Activated naive CD4-positive, alpha-beta T cell treated with anti-CD3 and anti-CD28 coated beads for 36 hours (primary cell): ENCODE data around the gene PIK3C2G. TPM values are rescaled to one million over a fixed set of nuclear protein-coding genes. Genes with fewer than 3 reads are reported as not detected.

ENCODE experiments used
- CTCF ChIA-PET: fragments of 350-600 bp; sonication (Branson Sonifier 250); formaldehyde crosslinking; loops from one replicate; lab custom pipeline; 2021; ENCODE audit warnings: antibody characterized with exemption; lab: Charles Lee
- DNase-seq: peaks from one replicate; pipeline ENCODE4 v3.0.0-alpha.2; 2020
- H3K27ac Mint-ChIP-seq: one replicate; pipeline ENCODE4 v1.8.0; 2021; ENCODE audit warnings: mild to moderate bottlenecking, mixed read lengths
- H3K27me3 Mint-ChIP-seq: one replicate; pipeline ENCODE4 v1.8.0; 2021; ENCODE audit warnings: low read depth, mixed read lengths
- H3K36me3 Mint-ChIP-seq: one replicate; pipeline ENCODE4 v1.8.0; 2021; ENCODE audit warnings: low read depth, mixed read lengths
- H3K4me1 Mint-ChIP-seq: one replicate; pipeline ENCODE4 v1.8.0; 2021; ENCODE audit warnings: low read depth, mixed read lengths
- H3K4me3 Mint-ChIP-seq: one replicate; pipeline ENCODE4 v1.8.0; 2021; ENCODE audit warnings: mild to moderate bottlenecking, moderate library complexity, mixed read lengths
- H3K9me3 Mint-ChIP-seq: one replicate; pipeline ENCODE4 v1.8.0; 2021; ENCODE audit warnings: mixed read lengths
- intact Hi-C: fragments of 100-400 bp; cut with micrococcal nuclease; formaldehyde crosslinking; loops from one replicate; pipeline ENCODE4 v1.15.1; 2023
- total RNA-seq, 2 experiments: library from RNA; stranded (reverse); gene quantifications; one replicate each; pipeline ENCODE4 v1.2.3, GENCODE V29; 2021

Gene PIK3C2G
- total RNA-seq, 2 experiments from 2014 or later: not detected

DNA sequence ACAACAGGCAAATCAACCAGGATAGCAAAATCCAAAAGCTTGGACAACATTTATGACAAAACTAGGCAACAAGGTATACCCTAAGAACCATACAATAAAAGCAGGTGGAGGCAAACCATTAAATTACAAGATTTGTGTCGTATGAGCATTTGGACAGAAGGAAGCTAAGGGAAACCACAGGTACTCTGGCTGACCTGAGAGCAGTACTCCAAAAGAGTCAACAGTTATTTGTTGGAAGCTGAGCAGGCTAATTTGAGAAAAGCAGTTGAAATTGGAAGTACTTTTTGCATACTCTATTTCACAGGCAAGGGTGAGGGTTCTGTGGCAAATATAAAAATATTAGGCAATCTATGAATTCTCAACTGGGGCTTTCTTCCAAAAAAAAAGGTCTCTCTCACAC, 297.9 kb downstream of the PIK3C2G start:
- Mint-ChIP-seq H3K4me1 (no peaks in the 10 kb centered on the region), H3K4me3 (no peak overlapping the region), H3K36me3 (no peaks in the 10 kb centered on the region), H3K27me3 (no peaks in the 10 kb centered on the region), H3K27ac (no peak overlapping the region), H3K9me3 (no peaks in the 10 kb centered on the region)
- CTCF ChIA-PET: no interaction called here
- no peak for DNase-seq
- intact Hi-C loops: no loop called here

DNA sequence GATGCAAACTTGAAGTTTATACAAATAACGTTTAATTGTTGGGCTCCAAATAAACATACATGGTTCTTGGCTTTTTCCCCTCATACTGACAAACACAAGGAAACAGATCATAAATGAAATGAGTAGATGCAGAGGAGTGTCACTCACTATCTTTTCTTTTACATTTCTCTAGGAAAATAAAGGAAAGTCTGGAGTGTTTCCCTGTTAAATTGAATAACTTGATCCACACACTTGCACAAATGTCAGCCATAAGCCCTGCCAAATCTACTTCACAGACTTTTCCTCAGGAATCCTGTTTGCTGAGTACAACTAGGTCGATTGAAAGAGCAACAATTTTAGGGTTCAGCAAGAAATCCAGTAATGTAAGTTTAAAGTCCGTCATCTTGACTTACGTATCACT, 301.2 kb downstream of the PIK3C2G start:
- no peak overlapping the region for H3K27ac Mint-ChIP-seq
- H3K4me1 Mint-ChIP-seq: no peaks in the 10 kb centered on the region
- no peak for DNase-seq
- H3K36me3 Mint-ChIP-seq: no peaks in the 10 kb centered on the region
- CTCF ChIA-PET: no interaction called here
- H3K27me3 Mint-ChIP-seq: no peaks in the 10 kb centered on the region
- intact Hi-C loops: no loop called here
- H3K4me3 Mint-ChIP-seq: no peak overlapping the region
- no peaks in the 10 kb centered on the region for H3K9me3 Mint-ChIP-seq

DNA sequence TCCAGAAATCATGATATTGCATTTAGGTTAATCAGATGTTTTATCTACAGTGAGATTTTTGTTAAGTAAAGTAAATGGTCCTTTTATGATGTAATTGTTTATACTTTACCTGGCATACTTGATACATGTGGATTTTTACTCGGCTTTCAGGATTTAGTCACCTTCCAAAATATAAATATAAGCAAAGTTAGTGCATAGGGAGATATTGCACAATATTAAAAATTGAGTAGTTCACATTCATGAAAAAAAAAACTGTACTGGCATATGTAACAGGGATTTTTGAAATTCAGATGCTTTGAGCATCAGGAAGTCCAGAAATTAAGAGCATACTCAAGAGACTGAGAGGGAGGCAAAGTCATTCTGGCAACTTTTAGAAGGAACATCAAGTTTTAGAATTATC, 303.0 kb downstream of the PIK3C2G start:
- H3K4me1 Mint-ChIP-seq: no peaks in the 10 kb centered on the region
- CTCF ChIA-PET: no interaction called here
- intact Hi-C loops: no loop called here
- peaks cover 2% of the 10 kb centered on the region for H3K9me3 Mint-ChIP-seq
- H3K27ac Mint-ChIP-seq: no peak overlapping the region
- no peak for DNase-seq
- no peaks in the 10 kb centered on the region for H3K27me3 Mint-ChIP-seq
- H3K4me3 Mint-ChIP-seq: no peak overlapping the region
- no peaks in the 10 kb centered on the region for H3K36me3 Mint-ChIP-seq

DNA sequence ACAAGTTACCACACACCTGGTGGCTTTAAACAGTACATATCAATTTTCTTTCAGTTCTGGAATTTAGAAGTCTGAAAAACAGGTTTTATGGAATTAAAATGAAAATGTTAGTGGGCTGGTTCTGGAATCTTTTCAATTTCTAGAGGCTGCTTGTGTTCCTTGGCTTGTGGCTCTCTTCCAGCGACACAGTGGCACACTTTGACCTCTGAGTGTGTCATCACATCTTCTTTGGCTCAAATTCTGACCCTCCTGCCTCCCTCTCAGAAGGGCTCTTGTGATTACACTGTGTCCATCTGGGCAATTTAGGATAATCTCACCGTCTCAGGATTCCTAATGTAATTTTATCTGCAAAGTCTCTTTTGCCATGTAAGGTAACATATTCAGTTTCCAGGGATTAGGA, 306.5 kb downstream of the PIK3C2G start:
- peaks cover 2% of the 10 kb centered on the region for H3K9me3 Mint-ChIP-seq
- no peaks in the 10 kb centered on the region for H3K27me3 Mint-ChIP-seq
- H3K27ac Mint-ChIP-seq: no peak overlapping the region
- no peak for DNase-seq
- no peaks in the 10 kb centered on the region for H3K36me3 Mint-ChIP-seq
- no peak overlapping the region for H3K4me3 Mint-ChIP-seq
- intact Hi-C loops: no loop called here
- CTCF ChIA-PET: no interaction called here
- no peaks in the 10 kb centered on the region for H3K4me1 Mint-ChIP-seq

DNA sequence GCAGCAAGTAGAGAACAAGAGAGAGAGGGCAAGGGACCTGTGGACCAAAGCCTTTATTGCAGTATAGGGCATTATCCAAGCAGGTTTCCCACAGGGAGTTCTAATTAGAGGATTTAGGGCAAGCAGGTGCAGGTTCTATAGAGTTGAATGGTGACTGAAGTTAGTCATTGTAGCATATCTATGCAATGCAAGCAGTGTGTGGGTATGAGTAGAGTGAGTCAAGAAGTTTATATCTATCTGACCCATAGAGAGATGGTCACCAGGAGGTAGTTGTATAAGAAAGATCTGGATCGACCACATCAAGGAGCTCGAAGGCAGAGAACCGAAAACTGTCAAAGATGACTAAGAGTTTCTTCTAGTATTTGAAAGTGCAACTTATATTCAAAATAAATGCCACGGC, 309.2 kb downstream of the PIK3C2G start:
- Mint-ChIP-seq H3K36me3 (no peaks in the 10 kb centered on the region), H3K4me1 (no peaks in the 10 kb centered on the region), H3K9me3 (peaks cover 2% of the 10 kb centered on the region), H3K27ac (no peak overlapping the region), H3K27me3 (no peaks in the 10 kb centered on the region), H3K4me3 (no peak overlapping the region)
- no peak for DNase-seq
- intact Hi-C loops: no loop called here
- CTCF ChIA-PET: no interaction called here

DNA sequence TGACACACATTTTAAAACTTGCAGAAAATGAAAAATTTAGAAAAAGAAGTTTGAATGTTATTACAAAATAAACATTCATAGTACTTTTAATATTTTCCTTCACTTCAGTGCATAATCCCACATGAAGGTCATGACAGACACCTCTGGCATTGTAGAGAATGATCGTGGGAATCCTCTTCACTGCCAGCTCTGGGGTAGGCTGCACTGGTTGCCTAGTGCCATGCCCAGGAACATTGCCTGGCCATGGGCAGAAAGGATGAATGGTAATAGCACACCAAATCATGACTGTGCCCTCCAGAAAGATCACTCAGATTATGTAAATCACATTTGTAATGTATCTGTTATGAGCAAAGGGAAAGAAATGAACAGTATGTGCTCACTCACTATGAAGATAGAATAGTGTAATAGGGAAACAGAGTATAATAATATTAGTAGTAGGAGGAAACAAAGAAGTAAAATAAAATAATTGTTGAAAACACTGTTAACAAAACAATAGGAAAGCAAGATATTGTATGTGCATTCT, 314.8 kb downstream of the PIK3C2G start:
- intact Hi-C loops: no loop called here
- Mint-ChIP-seq H3K36me3 (no peaks in the 10 kb centered on the region), H3K4me3 (no peak overlapping the region), H3K27ac (no peak overlapping the region), H3K4me1 (no peaks in the 10 kb centered on the region), H3K27me3 (no peaks in the 10 kb centered on the region), H3K9me3 (no peaks in the 10 kb centered on the region)
- no peak for DNase-seq
- CTCF ChIA-PET: no interaction called here

DNA sequence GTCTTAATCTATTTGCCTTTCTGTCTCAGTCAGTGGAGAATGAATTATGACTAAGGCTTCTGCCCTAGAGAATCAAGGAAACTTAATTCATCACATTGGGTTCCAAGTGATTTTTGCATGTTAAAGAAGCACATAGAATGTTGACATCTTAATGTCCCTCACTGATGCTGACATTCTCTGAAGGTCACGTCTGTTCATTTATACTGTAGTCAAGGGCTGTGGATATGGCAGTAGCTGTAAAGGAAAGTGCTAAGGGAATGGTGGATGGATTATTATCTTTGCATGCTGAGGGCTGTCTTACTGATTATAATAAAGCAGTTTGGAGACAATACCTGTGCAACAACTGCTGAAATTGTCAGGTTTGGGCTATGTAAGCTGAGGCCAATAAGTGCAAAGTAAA, 315.3 kb downstream of the PIK3C2G start:
- CTCF ChIA-PET: no interaction called here
- Mint-ChIP-seq H3K27me3 (no peaks in the 10 kb centered on the region), H3K4me1 (no peaks in the 10 kb centered on the region), H3K27ac (no peak overlapping the region), H3K36me3 (no peaks in the 10 kb centered on the region), H3K4me3 (no peak overlapping the region), H3K9me3 (no peaks in the 10 kb centered on the region)
- no peak for DNase-seq
- intact Hi-C loops: no loop called here

DNA sequence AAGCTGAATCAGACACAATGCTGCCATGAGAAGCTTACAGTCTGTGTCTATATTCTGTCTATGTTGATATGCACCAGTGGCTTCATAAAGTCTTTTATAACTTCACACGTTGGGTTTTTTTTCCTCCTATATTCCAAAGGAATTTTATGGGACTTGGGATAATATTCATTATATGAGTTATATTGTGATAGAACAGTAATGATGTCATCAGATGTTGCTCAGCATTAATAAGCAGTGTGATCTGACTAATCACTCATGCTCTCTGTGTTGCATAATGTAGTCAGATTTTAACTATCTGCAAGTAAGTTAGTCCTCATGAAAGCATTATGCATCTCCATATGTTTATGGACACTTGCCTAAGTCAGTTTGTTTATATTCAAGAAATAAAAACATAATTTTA, 316.9 kb downstream of the PIK3C2G start:
- Mint-ChIP-seq H3K4me1 (no peaks in the 10 kb centered on the region), H3K27ac (no peak overlapping the region), H3K36me3 (no peaks in the 10 kb centered on the region), H3K9me3 (peaks cover 1% of the 10 kb centered on the region), H3K4me3 (no peak overlapping the region), H3K27me3 (no peaks in the 10 kb centered on the region)
- no peak for DNase-seq
- intact Hi-C loops: no loop called here
- CTCF ChIA-PET: no interaction called here

DNA sequence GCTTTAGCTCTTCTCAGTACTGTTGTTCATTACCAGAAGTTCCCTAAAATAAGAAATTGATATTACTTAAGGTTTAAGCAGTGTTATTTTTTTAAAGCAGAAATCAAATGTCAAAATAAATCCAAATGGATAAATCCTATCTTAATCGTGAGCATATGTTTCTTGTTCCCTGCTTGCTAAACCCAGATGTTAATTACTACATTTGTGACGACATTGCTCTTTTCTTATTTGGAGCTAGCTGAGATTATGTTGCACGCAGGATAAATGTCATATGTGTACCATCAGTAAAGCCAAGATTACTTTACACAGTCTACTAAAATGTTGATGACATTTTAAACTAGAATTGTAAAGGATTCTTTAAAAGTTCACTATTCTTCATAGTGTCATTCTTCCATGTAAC, 319.0 kb downstream of the PIK3C2G start:
- CTCF ChIA-PET: no interaction called here
- Mint-ChIP-seq H3K27ac (no peak overlapping the region), H3K4me3 (no peak overlapping the region), H3K36me3 (no peaks in the 10 kb centered on the region), H3K4me1 (no peaks in the 10 kb centered on the region), H3K9me3 (peaks cover 3% of the 10 kb centered on the region), H3K27me3 (no peaks in the 10 kb centered on the region)
- no peak for DNase-seq
- intact Hi-C loops: no loop called here

DNA sequence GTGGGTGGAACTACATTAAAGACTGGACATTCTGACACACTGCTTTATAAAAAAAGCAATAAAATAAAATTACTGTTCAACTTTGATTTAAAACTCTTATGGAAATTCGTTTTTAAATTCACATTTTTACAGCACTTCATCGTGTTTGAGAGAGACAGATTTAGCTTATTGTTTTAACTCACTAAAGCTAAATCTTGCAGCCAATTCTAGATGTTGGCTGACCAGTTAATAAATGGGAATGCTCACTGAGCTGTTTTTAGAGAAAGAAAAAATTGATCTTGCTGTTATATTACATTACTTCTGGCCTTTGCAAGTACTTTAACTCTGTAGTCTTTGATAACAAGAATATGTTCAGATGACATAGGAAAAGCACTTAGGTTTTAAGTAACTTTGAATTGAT, 319.4 kb downstream of the PIK3C2G start:
- H3K27ac Mint-ChIP-seq: no peak overlapping the region
- DNase-seq: no peak
- no peaks in the 10 kb centered on the region for H3K36me3 Mint-ChIP-seq
- no peak overlapping the region for H3K4me3 Mint-ChIP-seq
- H3K4me1 Mint-ChIP-seq: no peaks in the 10 kb centered on the region
- CTCF ChIA-PET: no interaction called here
- H3K27me3 Mint-ChIP-seq: no peaks in the 10 kb centered on the region
- peaks cover 5% of the 10 kb centered on the region for H3K9me3 Mint-ChIP-seq
- intact Hi-C loops: no loop called here

DNA sequence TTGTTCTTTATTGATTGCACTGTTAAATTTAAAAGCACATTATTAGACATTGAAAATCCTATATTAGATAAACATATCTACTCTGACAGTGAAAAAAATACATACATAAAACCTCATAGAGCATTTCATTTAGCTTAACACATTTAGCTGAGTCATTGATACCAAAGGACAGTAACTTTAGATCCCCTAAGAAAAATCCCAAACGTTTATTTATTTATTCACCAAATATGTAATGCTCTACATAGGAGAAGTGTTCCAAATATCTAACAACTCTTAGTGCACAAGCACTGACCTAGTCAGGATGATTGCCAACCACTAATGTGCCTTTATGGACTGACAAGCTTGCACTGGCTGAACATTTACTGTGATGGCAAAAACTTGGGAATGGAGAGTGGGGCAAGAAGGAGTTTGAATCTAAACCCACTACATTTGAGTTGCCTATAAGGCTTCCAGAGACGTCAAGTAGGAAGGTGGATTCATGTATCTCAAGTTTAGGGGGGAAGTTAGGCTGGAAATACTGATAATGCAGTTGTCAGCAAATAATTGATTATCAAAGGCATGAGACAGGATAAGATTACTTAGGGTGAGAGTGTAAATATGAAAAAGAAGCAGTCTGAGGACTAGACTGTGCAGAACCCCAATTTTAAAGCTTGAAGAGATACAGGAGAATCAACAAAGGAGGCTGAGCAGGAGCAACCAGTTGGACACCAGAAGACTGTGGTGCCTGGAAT, 320.1 kb downstream of the PIK3C2G start:
- no peak for DNase-seq
- Mint-ChIP-seq H3K36me3 (no peaks in the 10 kb centered on the region), H3K4me1 (no peaks in the 10 kb centered on the region), H3K27ac (no peak overlapping the region), H3K4me3 (no peak overlapping the region), H3K27me3 (no peaks in the 10 kb centered on the region), H3K9me3 (peaks cover 6% of the 10 kb centered on the region)
- intact Hi-C loops: no loop called here
- CTCF ChIA-PET: no interaction called here

DNA sequence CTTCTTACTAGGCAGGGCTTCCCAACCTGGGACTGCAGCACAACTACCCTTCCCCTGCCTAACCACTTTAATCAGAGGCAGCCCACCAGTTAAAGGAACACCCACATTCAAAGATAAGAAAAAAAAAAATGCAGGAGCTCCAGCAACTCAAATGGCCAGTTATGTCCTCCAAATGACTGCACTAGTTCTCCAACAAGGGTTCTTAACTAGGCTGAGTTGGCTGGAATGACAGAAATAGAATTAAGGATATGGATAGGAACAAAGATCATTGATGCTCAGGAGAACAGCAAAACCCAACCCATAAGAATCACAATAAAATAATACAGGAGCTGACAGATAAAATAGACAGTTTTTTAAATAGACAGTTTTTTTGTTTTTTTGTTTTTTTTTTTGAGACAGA, 322.3 kb downstream of the PIK3C2G start:
- Mint-ChIP-seq H3K27ac (no peak overlapping the region), H3K4me3 (no peak overlapping the region), H3K9me3 (peaks cover 12% of the 10 kb centered on the region), H3K27me3 (no peaks in the 10 kb centered on the region), H3K36me3 (no peaks in the 10 kb centered on the region), H3K4me1 (no peaks in the 10 kb centered on the region)
- DNase-seq: no peak
- intact Hi-C loops: no loop called here
- CTCF ChIA-PET: no interaction called here

DNA sequence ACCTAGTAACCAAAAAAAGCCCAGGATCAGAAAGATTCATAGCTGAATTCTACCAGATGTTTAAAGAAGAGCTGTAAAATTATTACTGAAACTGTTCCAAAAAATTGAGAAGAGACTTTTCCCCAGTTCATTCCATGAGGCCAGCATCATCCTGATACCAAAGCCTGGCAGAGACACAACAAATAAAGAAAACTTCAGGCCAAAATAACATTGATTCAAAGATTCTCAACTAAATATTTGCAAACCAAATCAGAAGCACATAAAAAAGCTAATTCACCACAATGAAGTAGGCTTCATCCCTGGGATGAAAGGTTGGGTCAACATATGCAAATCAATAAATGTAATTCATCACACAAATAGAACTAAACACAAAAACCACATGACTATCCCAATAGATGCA, 325.3 kb downstream of the PIK3C2G start:
- H3K9me3 Mint-ChIP-seq: peaks cover 12% of the 10 kb centered on the region
- DNase-seq: no peak
- no peaks in the 10 kb centered on the region for H3K4me1 Mint-ChIP-seq
- H3K27me3 Mint-ChIP-seq: no peaks in the 10 kb centered on the region
- H3K4me3 Mint-ChIP-seq: no peak overlapping the region
- H3K27ac Mint-ChIP-seq: no peak overlapping the region
- CTCF ChIA-PET: no interaction called here
- intact Hi-C loops: no loop called here
- H3K36me3 Mint-ChIP-seq: no peaks in the 10 kb centered on the region
